ENCODE results near the gene CEACAM8. TPM values are rescaled to one million over a fixed set of nuclear protein-coding genes. Genes with fewer than 3 reads are reported as not detected.

The CEACAM8 gene
- total RNA-seq, 1 experiment from 2014 or later: not detected

GRCh38 chr19:42626181-42626580, 31.5 kb upstream of the CEACAM8 start:
- in situ Hi-C loops (cut with HindIII; ENCODE audit: low pct_unique_long_range_greater_than_20kb, low sequenced_read_pairs) (no loop called here), intact Hi-C loops (cut with micrococcal nuclease; ENCODE audit: unreplicated experiment) (no loop called here)
- H3K27me3 ChIP-seq (ENCODE audit: control insufficient read depth, insufficient read depth, low read length): no peaks in the 10 kb centered on the region
- ChIA-PET CTCF (no interaction called here), POLR2A (no interaction called here)
- TF ChIP-seq SIN3A (IDR thresholded peaks at IDR 0.05; ENCODE audit: borderline replicate concordance, insufficient read depth, low read depth, low read length) (no peak), TCF7L2 (IDR thresholded peaks at IDR 0.05; ENCODE audit: low read depth, low read length) (no peak), POLR2AphosphoS5 (IDR thresholded peaks at IDR 0.05; ENCODE audit: low read depth, low read length) (no peak), REST (IDR thresholded peaks at IDR 0.05; ENCODE audit: insufficient read depth in 1 of 2, low read depth in 2 of 2, low read length in 1 of 2) (no peak), CTCF (IDR thresholded peaks at IDR 0.05) (no peak)
- BruUV-seq (replicated peaks): no TSS peak
- H3K4me1 ChIP-seq (ENCODE audit: control insufficient read depth, insufficient read depth, low read length): no peaks in the 10 kb centered on the region
- no peaks in the 10 kb centered on the region for H3K36me3 ChIP-seq (ENCODE audit: control insufficient read depth, insufficient read depth, low read length)
- ATAC-seq (no peak), DNase-seq (ENCODE audit: low read depth, low spot score) (no peak)
- no peaks in the 10 kb centered on the region for H3K9me3 ChIP-seq (ENCODE audit: control insufficient read depth, insufficient read depth, low read depth, low read length)
- no peak overlapping the region for H3K27ac ChIP-seq (ENCODE audit: low read length)
- H3K4me3 ChIP-seq (ENCODE audit: low read depth in 2 of 2, low read length in 2 of 2): no peak overlapping the region

GRCh38 chr19:42619271-42619670, 24.5 kb upstream of the CEACAM8 start:
- intact Hi-C loops (cut with micrococcal nuclease; ENCODE audit: unreplicated experiment) (no loop called here), in situ Hi-C loops (cut with HindIII; ENCODE audit: low pct_unique_long_range_greater_than_20kb, low sequenced_read_pairs) (no loop called here)
- no peak overlapping the region for H3K4me3 ChIP-seq (ENCODE audit: low read depth in 2 of 2, low read length in 2 of 2)
- BruUV-seq (replicated peaks): no TSS peak
- ChIA-PET POLR2A (no interaction called here), CTCF (no interaction called here)
- no peaks in the 10 kb centered on the region for H3K4me1 ChIP-seq (ENCODE audit: control insufficient read depth, insufficient read depth, low read length)
- TF ChIP-seq POLR2AphosphoS5 (IDR thresholded peaks at IDR 0.05; ENCODE audit: low read depth, low read length) (no peak), SIN3A (IDR thresholded peaks at IDR 0.05; ENCODE audit: borderline replicate concordance, insufficient read depth, low read depth, low read length) (no peak), REST (IDR thresholded peaks at IDR 0.05; ENCODE audit: insufficient read depth in 1 of 2, low read depth in 2 of 2, low read length in 1 of 2) (no peak), TCF7L2 (IDR thresholded peaks at IDR 0.05; ENCODE audit: low read depth, low read length) (no peak), CTCF (IDR thresholded peaks at IDR 0.05) (no peak)
- no peaks in the 10 kb centered on the region for H3K27me3 ChIP-seq (ENCODE audit: control insufficient read depth, insufficient read depth, low read length)
- ATAC-seq (no peak), DNase-seq (ENCODE audit: low read depth, low spot score) (no peak)
- no peaks in the 10 kb centered on the region for H3K36me3 ChIP-seq (ENCODE audit: control insufficient read depth, insufficient read depth, low read length)
- H3K27ac ChIP-seq (ENCODE audit: low read length): no peak overlapping the region
- H3K9me3 ChIP-seq (ENCODE audit: control insufficient read depth, insufficient read depth, low read depth, low read length): no peaks in the 10 kb centered on the region

All from Panc1 (cell line).